IPS-NIHi11 (cell line): ENCODE measurements around the gene STAC2.

Experiments used
- DNase-seq: peaks from one replicate; pipeline ENCODE4 v3.0.0; 2012; ENCODE audit warnings: mixed read lengths, low spot score

STAC2 gene

DNA sequence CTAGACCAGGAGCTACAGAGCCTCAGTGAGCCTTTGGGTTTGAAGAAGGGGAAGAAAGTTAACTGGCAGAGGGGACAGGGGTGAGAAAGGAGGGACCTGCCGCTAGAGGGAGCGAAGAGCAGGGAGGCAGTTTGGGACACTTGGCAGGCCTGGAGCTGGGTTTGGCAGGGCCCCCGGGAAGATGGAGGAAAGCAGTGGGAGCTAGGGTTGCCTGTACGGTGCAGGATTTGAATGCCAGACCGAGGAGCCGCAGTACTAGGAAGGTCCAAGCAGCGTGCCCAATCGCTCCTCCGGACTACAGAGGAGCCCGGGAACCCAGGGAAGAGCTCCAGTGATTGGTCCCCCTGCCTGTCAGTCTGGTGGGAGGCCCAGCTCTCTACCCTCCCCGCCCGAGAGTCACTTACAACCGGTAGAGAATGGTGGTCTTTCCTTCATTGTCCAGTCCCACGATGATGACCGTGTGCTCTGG is 61.0 kb downstream of the STAC2 start:
- DNase-seq = peak; percentile 93

DNA sequence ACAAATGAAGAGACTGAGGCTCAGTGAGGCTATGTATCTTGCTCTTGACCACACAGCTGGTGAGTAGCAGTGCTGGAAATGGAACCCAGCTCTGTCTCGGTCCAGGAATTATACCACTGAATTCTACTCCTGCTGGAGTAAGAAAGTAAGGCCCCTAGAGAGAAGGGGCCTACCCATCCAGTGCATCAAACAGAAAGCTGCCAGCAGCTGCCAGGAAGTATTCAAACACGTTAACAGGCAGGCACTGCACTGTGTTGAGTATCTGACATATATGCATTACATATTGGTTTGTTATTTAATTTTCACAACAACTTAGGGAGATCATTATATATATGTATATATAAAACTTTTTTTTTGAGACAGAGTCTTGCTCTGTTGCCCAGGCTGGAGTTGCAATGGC is 63.8 kb downstream of the STAC2 start:
- DNase-seq = no peak
